Kidney glomerular epithelial cell (primary cell): ENCODE results near the gene OR51G2.

ENCODE experiments used
- DNase-seq: peaks from one replicate; lab custom pipeline; 2025; lab: John Stamatoyannopoulos, UW

The OR51G2 gene

GRCh38 chr11:4863876-4864275 is 55.3 kb downstream of the OR51G2 start:
- DNase-seq = no peak
